MV-4-11 (cell line): ENCODE results near the gene PEX16.

Experiments
- DNase-seq: peaks from one replicate; lab custom pipeline; 2025; lab: John Stamatoyannopoulos, UW

PEX16 gene

GRCh38 chr11:45897556-45897955 is 20.1 kb downstream of the PEX16 start:
- DNase-seq, result no peak

- no peak for DNase-seq
These were observed 21.2 kb downstream of the PEX16 start for GRCh38 chr11:45896422-45896984.

DNA sequence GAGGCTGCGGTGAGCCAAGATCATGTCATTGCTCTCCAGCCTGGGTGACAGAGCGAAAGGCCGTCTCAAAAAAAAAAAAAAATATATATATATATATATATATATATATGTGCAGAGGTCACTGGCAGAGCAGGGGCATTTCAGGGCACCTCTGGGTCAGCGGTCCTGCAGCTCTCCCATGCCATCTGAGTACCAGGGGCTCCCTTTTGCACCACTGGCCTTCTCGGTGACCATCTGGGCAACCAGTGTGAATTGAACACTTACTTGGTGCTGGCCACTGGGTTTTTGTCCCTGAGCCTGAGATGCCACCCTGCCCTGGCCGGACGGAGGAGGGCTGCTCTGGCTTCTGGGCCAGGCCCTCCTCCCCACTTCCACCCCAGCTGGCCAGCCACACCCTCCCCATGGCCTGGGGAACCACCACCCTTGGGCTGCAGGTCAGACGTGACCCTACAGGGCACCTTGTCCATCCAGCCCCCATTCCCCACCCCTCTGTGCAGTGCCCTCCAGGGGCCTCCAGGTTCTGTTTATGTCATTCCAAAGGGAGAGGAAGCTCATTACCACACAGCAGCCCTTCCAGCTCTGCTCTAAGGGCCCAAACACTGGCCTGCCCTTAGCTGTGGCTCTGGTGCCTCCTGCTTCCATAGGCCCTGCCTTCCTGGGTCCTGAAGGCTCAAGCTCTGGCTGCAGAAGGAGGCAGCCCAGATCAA is 22.0 kb downstream of the PEX16 start:
- DNase-seq, result no peak

GRCh38 chr11:45894555-45895247 is 23.0 kb downstream of the PEX16 start:
- DNase-seq, result no peak

DNA sequence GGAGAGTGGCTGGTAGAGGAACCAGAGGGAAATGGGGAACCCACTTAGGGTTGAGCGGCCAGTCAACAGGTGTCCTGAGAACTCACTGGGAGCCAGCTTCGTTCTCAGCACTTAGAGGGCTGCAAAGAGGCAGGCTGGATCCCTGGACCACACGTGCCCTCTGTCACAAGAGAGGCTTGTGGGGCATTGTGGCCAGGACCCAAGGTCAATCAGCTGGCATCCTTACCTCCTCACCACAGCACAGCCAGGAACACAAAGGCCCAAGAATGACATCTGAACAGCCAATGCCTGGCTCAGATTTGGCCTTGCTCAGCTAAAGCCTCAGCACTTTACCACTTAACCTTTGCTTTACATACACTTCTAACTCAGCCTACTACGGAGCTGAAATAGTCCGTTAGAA is 24.8 kb downstream of the PEX16 start:
- no peak for DNase-seq

DNA sequence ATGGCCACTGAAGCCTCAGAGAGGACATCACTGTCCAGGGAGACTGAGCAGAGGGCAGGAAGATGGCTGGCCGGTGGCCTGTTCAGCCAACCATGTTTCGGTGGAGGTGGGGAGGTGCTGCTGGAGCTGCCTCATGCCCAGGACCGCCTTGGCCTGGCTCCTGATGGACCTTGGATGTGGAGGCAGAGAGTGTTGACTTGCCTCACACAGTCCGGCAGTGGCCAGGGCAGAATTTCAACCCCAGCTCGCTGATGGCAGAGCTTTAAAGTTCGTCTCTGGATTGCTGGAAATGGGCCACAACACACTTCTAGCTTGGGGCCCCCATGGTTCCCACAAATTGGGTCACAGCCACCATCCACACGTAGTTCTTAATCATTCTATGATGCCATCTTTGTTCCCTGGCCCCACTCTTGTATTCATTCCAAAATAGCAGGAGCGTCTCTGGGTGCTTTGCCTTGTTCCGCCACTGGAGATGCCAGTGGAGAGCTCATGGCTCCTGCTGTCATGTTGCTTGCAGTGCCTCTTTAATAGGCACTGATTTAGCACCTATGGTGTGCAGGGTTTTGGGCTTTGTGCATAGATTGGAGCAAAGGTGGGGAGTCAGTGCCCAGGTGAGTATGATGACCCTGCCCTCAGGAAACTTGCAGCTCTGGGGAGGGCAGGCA is 26.7 kb downstream of the PEX16 start:
- no peak for DNase-seq

DNA sequence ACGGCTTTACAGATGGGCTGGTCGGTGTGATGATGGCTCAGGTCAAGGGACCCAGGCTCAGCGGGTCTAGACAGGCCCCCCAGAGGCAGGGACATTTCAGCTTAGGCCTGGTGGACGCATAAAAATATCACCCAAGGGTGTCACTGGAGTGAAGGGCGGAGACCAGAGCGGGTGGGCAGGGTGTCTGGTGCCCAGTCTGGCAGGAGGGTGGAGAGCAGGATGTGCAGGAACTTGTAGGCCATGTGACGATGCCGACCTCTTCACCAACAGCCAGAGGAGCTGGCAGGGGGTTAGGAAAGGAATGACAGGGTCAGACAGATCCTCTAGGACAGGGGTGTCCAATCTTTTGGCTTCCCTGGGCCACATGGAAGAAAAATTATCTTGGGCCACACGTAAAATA is 27.7 kb downstream of the PEX16 start:
- no peak for DNase-seq

DNA sequence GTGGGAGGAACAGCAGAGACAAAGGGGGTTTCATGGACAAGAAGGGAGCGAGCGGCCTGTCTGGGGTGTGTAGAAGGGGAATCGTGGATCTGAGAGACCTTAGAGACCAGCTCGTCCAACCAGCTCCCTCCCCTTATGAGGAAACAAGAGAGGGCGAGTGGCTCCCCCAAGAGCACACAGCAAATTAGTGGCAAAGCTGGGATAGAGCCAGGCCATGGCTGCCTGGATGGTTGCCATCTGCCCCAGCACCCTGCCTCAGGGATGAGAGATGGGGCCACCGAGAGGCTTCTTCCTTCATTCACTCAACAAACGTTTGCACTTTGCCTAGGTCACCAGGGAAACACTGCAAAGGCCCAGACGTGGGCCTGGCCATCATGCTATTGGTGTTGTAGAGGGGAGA is 28.1 kb downstream of the PEX16 start:
- DNase-seq, result no peak

GRCh38 chr11:45887587-45887986 is 30.1 kb downstream of the PEX16 start:
- DNase-seq, result no peak

GRCh38 chr11:45886816-45887520 is 30.7 kb downstream of the PEX16 start:
- no peak for DNase-seq

DNA sequence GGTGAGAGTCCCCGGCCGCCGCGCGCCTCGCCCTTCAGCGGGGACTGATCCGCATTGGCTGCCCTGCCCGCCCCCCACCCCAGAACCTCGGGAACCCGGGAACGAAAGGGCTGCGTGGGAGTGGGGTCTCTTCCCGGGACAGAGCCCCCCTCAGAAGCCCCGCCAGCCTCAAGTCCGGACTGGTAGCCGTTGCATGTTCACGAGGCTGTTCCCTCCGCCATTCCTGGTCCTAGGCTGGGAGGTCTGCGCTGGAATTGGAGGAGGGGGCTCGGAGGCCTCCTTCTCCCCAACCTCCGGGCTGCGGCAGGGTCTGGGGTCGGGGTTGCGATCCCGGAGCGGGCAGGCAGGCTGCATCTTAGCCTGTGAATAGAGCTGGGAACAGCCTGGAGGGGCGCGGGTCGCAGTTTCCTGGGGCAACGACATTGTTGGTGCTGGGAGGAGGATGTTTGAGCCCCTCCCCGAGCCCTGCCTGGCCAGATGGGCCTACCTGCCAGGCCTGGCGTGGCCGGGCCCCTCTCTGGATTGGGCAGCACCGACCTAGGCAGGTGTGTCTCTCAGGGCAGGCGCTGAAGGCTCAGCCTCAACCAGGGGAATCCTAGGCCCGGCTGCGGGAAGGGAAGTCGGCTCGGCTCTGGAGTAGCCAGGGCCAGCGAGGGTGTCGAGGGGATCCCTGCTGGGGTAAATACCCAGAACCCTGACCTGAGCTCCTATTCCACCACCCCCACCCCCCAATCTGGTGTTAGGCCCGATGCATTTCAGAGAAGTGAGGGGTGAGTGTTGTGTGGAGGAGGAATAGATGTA is 31.6 kb downstream of the PEX16 start:
- DNase-seq, result no peak

DNA sequence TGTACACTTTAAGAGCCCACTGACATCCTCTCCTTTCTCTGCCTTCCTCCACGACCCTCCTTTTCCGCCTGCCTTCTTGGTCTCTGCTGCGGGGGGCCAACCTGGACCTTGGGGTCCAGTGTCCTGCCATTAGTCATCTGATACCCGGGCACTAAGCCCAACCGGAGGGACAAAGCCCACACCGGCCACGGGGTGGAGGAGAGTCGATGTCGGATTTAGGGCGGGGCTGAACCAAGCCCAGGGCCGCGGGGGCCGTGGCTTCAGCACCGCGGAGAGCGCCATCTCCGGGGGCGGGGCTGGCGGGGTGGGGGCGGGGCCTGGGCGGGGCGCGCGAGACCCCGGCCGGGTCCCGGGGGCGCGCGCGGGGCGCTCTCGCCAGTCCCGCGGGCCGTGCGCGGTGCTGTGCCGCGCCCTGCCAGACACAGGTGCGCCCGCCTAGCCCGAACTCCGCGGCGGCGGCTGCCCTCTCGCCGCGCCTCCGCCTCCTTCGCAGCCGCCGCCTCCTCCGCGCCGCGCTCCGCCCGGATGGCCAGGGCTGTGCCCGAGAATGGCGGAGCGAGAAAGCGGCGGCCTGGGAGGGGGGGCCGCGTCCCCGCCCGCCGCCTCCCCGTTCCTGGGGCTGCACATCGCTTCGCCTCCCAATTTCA is 32.3 kb downstream of the PEX16 start, which contains the start of gene MAPK8IP1:
TSS of gene MAPK8IP1 (plus strand) at position 378 of the 647 bp plus-strand sequence. CDS start at position 548, 170 bp downstream.
- DNase-seq, result no peak

DNA sequence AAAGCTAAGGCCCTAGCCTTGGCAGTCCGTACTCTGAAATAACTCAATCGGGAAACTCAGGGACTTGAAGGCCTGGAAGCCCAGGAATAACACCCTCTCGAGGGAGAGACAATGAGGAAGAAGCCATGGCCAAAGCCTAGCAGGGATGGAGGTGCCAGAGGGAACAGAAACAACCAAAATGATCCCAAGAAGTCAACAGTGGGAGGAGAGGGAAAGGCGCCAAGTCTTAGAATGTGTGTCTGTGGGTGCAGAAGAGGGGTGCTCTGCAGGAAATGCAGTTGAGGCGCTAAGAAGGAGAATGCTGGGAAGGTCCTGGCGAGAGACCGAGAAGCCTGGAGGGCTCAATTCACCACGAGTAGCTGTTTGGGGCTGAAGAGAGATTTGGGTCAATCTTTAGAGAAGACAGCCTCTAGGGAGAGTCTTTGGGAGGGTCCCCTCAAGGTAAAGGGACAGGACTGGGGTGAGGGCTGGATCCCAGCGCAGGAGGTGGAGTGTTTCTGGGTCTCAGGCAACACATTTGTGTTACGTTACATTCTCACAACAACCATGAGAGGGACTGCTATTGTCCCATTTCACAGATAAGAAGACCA is 33.0 kb downstream of the PEX16 start:
- DNase-seq, result no peak

DNA sequence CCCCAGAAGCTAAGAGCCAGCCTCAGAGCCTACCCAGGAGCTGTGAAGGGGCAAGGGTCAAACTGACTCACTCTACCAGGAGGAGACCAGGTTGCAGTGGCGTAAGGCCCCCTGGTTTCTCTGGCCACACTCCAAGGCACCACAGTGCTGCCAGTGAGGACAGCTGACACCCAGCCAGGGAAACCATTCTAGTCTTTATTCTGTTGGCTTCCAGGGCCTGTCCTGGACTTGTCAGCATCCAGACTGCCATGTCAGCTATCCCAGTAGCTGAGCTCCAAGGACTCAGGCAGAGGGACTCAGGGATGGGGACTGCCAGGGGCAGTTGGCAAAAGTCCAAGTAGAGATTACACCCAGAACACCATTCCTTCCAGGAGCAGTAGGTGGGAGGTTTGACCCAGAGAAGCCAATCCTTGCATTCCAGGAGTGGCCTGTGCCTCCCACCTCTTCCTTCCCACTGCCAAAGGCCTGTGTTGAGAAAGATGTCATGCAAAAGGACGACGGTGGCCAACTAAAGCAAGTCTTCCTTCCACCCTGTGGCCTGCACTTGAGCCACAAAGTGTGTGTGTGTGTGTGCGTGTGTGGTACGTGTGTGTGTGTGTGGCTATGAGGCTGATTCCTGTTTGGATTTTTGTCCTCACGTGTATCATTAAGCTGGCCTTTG is 35.8 kb downstream of the PEX16 start:
- DNase-seq, result no peak

DNA sequence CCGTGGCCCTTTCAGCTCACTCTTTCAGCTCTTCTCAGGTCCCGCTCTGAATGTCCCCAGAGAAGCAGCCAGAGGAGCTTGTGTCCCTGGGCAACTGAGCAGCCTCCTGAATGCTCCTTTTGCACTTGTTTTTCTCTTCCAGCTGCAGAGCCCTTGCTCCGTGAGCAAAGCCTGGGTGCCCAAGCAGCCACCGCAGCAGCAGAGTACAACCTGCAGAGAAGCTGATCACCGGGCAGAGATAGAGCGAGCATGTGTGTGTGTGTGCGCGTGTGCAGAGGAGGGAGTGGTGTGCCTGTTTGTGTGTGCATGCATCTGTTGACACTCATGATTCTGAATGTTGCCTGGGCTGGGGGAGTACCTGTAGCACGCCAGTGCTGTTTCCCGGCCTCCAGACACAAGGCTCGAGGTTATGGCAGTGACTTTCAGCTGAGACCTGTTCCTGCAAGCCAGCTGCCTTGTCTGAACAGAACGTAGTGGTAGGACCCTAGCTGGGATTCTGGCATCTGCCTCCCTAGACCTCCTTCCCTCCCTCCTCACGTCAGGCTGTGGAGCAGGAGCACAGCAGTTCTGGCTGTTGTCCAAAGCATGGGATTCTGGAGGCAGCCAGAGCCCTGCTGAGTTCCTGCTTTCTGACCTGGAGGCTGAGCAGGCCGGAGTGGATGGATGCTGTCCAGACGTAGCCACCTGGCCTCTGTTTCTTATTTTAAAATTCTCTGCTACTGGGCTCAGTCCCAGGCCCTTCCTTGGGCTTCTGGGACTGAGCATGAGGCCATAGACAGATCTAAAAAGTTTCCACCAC is 36.7 kb downstream of the PEX16 start:
- DNase-seq, result no peak

DNA sequence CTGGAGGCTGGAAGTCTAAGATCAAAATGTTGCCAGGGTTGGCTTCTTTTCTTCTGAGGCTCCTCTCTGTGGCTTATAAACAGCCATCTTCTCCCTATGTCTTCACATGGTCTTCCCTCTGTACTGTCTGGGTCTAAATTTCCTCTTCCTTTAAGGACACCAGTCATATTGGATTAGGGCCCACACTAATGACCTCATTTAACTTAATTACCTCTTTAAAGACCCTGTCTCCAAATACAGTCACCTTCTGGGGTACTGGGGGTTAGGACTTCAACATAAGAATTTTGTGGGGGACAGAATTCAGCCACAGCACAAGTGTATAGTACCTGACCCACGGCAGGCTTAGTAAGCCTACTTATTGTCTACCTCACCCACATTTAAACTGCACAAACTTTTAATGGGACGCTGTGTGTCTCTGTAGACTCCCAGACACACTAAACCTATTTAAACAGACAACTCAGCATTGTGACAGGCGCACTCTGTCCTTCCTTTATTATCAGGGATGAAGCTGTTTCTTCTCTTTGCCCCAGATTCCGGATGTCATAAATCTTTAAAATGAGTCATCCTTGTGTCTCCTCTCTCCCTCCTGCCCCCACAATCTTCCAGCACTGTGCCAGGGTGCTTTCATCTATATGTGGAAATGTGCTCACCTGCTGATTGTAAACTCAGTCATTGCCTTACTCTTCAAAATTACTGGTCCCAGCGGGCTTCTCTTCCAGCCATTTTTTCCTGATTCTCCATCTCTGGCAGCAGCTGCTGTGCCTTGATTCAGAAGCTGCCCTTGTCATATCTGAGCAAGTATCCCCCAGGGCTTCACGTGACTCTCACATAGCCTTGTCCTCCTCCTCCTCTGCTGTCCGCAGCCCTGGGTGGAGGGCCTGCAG is 37.6 kb downstream of the PEX16 start:
- DNase-seq, result peak; percentile 79

- no peak for DNase-seq
These were observed 39.8 kb downstream of the PEX16 start for GRCh38 chr11:45877845-45878244.

GRCh38 chr11:45877221-45877620 is 40.5 kb downstream of the PEX16 start:
- no peak for DNase-seq
